DMS153 treated with DMSO at 0.1 percent for 48 hours (cell line): ENCODE measurements around the gene ELF3.
"Not testable (repeated sequence)": the region's sequence is repeated elsewhere in the genome, so short reads cannot be mapped to it uniquely, and the experiment has no call there.

ENCODE experiments used
- DNase-seq: peaks from one replicate; lab custom pipeline; 2025; ENCODE audit not compliant: unreplicated experiment; lab: John Stamatoyannopoulos, UW

ELF3 gene

DNA sequence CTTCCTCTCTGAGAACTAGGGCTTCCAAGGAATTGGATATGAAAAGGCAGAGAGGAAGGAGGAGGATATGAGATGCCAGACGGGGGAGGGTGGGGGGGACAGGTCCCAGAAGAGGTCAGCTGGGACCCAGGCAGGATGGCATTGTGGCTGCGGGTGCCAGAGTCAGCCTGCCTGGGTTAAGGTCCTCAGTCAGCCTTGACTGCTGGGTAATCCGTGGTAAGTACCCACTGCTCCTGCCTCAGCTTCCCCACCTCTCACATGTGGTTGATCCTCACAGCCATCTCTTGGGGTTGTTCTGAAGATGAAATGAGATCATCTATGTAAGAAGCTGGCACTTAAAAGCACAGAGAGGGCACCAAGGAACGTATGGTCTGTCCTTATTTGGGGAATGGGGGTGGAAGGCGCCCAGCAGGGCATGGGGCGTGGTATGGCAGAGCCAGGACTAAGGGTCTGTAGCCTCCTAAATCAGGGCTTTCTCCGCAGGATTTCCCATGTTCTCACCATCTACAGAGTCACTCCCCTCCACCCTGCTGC, 23.8 kb downstream of the ELF3 start:
- no peak for DNase-seq

DNA sequence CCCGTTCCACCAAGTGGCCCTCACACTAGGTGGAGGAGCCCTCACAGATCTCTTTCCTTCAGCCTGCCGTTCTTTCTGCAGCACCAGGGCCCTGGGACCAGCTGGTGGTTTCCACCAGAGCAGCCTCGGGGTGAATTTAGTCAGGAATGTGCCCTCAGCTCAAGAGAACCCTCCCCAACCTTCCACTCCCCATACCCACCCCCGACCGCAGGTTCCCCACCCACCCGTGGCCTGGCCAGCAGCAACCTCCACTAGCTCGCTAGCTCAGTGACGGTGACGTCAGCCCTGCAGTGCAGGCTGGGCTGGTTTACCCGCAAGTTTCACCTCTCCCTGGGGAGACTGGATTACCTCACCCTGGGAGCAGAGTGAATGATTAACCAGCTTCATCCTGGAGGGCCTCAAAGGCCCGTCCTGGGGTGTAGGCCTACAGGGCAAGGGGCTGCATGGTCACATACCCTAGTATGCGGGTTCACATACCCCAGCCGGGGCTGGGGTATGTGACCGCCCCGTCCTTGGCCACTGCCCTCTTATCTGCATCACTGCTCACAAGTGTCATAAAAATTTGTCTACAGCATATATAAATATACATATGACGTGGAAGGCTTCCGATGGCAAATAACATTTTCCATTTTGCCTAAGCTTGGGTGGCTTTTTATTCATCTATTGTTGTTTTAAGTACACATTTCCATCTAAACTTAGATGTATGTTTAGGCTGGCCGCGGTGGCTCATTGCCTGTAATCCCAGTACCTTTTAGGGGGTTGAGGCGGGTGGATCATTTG, 24.5 kb downstream of the ELF3 start:
- DNase-seq = peak; percentile 94

DNA sequence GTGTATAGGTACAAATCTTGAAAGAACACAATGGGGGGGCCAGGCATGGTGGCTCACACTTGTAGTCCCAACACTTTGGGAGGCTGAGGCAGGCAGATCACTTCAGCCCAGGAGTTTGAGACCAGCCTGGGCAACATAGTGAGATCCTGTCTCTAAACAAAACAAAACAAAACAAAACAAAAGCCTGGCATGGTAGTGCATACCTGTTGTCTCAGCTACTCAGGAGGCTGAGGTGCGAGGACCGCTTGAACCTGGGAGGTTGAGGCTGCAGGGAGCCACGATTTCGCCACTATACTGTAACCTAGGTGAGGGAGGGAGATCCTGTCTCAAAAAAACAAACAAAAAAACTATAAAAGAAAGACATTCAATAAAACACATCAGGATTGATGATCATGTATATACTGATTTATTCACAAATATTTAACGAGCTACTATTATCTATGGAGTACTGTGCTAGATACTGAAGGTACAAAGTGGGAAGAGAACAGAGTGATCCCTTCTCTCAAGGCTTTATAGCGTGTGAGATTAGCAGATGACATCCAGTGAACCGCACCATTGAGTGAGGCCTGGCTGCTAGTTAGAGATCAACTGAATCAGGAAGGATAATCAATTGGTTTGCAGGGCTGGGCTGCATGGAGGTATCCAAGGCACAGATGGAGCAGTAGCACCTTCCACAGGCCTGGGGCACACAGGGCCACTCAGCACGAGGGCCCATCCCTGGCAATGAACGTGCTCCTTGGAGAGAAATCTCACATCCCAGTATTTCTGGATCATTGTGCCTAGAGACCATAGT, 26.4 kb downstream of the ELF3 start:
- DNase-seq = no peak

DNA sequence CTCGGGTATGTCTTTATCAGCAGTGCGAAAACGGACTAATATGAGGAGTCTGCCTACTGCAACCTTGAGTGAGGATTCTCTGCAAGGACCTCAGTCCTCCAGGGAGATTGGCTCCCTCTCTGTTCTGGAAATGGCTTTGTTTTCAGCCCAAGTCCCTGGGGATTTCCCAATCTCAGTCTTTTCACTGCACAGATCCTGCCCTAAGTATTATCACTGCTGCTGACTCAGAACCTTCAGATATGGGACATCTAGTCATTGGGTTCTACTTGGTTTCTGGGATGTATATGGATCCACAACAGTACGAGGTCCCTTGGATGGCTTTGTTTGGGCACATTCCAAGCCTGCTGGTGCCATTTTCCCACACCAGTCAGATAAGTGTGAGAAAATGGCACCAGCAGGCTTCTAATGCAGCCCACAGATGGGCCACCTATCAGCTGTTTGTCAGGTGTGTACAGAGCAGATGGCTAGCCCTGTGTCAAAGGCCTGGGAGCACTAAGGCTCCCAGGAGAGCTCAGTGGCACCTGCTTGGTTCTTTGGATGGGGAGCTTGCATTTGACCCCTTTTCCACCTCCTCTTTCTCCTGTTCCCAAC, 27.4 kb downstream of the ELF3 start:
- DNase-seq = no peak

DNA sequence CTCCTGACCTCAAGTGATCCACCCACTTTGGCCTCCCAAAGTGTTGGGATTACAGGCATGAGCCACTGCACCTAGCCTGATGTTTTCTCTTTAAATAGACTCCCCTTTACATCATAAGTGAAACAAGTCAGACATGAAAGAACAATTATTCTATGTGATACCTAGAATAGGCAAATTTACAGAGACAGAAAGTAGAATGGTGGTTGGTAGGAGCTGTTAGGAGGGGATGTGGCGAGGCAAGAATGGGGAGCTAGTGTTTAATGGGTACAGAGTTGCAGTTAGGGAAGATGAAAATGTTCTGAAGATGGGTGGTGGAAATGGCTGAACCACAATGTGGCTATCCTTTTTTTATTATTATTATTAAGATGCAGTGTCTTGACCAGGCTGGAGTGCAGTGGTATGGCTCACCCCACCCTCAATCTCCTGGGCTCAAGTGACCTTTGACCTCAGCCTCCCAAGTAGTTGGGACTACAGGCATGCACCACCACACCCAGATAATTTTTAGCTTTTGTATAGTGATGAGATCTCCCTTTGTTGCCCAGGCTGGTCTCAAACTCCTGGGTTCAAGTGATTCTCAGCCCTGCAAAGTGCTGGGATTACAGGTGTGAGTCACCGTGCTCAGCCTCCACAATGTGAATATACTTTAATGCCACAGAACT, 28.4 kb downstream of the ELF3 start:
- DNase-seq = no peak

DNA sequence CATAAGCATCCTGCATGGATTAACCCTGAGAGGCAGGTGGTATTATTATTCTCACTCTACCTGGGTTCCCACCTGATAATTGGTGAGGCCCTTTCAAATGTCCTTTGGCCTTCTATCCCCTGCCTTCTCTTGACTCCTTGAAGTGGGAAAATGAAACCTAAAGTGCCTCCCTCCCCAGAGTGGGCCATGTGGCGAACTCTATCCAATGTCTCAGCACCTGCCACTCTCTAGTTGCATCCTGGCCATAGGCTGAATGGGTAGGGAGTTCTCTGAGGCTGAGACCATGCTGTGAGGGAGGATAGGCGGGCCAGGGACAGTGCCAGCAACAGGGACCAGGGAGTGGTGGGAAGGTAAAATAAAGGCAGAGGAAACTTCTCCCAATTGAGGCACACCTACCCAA, 35.3 kb downstream of the ELF3 start:
- peak; percentile 70 for DNase-seq

DNA sequence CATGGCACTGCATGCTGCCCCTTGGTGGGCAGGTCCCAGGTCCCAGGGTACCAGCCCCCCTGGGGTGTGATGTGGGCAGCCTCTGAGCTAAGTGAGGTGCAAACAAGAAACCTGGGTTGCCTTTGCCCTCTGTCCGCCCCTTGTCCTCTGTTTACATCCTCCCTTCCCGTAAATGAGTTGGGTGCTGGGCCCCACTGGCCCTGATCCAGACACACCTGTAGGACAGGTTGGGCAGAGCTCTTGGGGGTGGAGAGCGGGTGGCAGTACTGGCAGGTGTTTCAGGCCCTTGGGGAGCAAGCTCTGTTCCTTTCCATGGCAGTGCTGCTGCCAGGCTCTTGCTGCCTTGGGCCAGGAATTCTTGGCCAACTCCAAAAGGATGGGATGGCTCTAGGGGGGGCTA, 35.8 kb downstream of the ELF3 start:
- DNase-seq = peak; percentile 98

DNA sequence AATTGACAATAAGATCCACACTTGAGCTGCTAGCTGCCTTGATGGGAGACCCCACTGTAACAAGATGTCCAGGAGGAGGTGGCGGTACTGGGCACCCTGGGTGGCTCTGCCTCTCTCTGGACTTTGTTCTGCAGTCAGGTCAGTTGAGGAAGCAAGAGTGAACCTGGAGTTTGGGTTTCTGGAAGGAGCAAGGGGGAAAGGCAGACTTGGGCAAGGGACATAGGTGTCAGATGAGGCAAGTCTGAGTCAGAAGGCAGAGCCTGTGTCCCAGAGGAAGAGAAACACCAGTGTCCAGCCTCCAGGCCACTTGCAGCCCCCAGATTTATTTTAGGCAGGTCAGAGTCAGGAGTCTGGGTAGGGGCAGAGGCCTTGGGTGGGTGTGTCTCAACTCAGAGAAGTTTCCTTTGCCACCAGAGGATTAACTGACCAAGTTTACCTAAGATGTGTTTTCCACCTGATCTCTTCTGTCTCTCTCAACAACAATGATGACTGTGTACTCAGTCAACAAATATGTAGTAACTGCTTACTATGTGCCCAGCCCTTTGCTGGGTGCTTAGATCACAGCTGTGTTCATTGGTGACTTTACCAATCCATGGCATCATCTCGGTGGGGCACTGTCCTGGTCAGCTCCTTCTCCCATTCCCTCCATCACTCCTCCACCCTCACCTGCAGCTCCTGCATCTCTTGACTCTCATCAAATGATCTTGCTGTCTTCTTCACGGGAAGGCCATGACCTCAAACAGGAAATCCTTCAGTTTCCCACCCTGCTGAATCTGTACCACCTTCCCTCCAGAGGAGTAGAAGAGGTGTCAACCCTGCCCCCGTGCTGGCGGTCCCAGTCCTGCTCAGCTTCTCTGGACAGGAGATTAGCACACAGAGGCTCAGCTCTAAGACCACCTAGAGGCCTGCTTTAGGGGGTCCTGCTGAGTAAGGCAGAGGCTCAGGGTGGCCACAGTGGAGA, 36.6 kb downstream of the ELF3 start:
- DNase-seq = peak; percentile 70

DNA sequence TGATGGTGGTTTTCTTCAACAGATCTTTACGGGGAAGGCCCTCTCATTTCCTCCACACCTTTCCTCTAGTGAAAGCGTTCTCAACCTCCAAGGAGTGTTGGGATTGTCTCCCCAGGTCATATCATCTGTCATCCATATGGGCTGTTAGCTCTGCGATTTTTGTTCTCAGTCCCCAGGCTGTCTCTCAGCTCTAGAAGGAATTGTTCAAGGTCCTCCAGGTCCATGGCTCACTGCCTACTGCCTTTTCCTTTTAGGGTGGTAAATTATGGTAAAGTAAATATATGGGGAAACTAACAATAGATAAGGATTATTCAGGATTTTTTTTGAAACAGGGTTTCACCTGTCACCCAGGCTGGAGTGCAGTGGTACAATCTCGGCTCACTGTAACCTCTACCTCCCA, 37.6 kb downstream of the ELF3 start:
- no peak for DNase-seq

DNA sequence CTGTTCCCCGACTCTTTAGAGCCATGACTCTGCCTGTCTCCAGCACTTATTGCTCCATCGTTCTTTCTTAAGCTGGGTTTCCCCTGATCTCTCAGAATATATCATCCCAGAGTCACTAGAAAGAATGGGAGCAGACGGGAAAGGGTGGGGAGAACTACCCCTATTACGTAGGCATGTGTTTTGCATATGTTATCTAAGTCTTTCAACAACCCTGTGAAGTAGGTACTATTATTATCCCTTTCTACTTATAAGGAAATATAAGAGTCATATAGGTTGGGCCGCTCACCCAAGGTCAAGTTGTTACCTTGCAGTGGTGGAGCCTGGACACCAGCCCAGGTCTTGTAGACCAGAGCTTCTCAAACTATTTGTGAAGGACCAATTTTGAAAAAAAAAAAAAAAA, 38.7 kb downstream of the ELF3 start:
- DNase-seq = no peak

DNA sequence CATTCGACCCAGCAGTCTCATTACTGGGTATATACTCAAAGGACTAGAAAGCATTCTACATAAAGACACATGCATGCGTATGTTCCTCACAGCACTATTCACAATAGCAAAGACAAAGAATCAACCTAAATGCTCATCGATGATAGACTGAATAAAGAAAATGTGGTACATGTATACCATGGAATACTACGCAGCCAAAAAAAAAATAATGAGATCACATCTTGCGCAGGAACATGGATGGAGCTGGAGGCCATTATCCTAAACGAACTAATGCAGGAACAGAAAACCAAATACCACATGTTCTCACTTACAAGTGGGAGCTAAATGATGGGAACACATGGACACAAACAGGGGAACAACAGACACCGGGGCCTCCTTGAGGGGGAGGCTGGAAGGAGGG, 43.7 kb downstream of the ELF3 start:
- DNase-seq = no peak

DNA sequence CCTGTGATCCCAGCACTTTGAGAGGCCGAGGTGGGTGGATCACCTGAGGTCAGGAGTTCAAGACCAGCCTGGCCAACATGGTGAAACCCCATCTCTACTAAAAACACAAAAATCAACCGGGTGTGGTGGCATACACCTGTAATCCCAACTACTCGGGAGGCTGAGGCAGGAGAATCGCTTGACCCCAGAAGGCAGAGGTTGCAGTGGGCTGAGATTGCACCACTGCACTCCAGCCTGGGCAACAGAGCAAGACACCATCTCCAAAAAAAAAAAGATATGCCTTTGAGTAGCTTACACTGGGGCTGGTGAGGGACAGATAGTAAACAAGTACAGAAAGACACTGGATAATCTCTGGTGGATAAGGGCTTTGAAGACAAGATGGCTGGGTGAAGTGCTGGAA, 44.3 kb downstream of the ELF3 start:
- not testable (repeated sequence) for DNase-seq

DNA sequence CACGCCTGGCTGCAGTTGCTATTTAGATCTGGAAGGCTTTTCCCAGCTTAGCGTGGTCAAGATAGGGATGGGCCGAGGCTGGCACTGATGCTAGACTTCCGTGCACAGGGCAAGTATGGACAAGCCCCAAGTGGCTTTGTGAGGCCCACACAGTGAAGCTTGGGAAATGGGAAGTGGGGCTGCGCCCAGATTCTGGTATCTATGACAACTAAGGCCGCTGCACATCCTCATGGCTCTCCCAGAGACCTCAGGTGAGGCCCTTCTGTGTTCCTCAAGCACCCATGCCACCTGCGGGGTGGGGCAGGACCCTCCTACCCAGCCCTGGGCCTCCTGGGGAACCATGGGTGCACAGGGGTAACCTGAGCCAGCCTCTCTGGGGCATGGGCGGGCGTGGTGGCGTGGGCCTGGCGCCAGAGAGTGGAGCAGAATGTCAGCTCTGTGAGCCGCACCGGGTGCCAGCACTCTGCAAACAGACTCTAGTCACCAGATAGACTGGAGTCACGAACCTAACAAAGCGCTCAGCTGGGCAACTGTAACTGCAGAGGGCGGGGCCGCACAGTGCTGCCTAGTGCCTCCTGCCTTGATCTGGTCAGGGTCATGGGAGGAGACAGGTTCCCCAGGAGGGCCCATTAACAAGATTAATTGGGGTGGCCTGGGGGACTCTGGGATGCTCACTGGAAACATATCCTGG, 46.4 kb downstream of the ELF3 start:
- peak; percentile 99 for DNase-seq

DNA sequence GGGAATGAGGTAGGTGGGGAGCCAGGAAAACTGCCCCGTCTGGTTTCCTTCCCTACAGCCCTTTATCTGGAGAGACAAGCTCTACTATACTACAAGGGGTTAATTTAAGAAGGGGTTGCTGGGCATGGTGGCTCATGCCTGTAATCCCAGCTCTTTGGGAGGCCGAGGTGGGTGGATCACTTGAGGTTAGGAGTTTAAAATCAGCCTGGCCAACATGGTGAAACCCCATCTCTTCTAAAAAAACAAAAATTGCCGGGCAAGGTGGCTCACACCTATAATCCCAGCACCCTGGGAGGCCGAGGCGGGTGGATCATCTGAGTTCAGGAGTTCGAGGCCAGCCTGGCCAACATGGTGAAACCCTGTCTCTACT, 46.9 kb downstream of the ELF3 start:
- DNase-seq = not testable (repeated sequence)

DNA sequence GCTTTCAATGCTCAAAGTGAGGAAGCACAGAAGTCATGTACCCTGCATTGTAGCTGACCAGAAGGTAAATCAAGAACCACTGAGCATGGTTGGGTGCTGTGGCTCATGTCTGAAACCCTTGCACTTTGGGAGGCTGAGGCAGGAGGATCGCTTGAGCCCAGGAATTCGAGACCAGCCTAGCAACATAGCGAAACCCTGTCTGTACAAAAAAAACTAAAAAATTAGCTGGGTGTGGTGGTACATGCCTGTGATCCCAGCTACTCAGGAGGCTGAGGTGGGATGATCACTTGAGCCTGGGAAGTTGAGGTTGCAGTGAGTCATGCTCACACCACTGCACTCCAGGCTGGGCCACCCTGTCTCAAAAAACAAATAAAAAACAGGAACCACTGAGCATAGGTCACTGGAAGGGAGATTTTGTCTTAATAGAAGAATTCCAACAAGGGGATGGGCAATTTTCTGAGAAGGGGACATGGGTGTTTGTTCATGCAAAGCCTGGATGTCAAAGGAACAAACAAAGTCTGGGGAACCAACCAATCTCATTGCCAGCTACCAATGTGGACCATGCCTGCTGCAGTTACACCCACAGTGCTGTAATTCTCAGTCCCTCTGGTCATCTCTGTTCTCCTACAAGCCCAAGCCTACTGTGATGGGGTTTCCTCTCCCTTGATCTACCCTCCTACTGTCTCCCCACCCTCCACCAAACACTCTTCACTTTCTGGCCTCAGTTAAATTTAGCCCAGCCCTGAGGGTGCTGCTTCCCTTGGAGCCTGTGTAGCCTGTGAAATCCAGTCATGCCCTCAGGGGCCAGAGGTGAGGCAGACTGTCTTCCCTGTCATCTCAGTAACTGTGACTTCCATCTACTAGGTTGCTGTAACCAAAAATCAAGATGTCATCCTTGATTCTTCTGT, 47.9 kb downstream of the ELF3 start:
- DNase-seq = no peak

DNA sequence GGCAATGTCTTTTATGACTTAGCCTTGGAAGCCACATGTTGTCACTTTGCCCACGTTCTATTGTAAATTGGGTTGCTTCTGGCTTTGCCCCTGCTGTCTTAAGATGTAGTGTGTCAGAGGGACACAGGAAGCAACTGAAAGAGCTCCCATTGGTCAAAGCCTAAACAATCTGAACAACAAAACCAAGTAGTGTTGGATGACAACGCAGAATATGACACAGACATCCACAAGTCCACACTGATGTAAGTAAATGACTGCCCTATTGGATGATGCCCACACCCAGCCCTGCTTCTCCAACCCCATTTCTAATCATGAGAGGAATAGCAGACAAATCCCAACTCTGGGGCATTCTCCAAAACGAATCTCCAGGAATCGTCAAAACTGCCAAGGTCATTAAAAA, 50.7 kb downstream of the ELF3 start:
- no peak for DNase-seq

DNA sequence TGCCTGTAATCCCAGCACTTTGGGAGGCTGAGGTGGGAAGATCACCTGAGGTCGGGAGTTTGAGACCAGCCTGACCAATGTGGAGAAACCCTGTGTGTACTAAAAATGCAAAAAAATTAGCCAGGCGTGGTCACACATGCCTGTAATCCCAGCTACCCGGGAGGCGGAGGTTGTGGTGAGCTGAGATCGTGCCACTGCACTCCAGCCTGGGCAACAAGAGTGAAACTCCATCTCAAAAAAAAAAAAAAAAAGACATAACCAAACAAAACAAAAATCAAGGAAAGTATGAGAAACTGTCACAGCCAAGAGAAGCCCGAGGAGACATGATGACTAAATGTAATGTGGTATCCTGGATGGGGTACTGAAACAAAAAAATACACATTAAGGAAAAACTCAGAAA, 51.4 kb downstream of the ELF3 start:
- not testable (repeated sequence) for DNase-seq

DNA sequence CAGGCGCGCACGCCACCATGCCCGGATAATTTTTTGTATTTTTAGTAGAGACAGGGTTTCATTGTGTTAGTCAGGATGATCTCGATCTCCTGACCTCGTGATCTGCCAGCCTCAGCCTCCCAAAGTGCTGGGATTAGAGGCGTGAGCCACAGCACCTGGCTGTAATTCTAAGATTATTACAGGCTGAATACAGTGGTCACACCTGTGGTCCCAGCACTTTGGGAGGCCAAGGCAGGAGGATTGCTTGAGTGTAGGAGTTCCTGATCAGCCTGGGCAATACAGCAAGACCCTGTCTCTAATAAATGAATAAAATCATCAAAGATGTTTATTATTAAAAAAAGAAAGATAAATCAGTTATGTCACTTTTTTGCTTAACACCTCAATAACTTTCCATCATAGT, 52.2 kb downstream of the ELF3 start:
- DNase-seq = not testable (repeated sequence)

DNA sequence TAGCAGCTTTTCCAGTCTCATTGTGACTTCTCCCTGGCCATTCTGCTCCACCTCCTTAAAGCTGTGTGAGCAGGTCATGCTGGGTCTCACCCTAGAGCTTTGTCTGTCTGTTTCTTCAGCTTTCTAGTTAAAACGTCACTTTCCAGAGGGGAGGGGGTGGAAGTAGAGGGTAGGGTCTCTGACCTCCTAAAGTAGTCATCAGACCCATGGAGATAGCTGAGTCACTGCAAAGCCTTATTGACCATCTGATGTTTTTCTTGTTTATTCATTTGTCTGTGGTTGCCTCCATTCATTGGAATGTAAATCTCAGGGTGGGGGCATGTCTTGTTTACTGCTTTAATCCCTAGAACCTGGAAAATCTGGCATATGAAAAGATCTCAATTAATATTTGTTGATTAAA, 52.7 kb downstream of the ELF3 start:
- no peak for DNase-seq
